B cell (primary cell): ENCODE results near the gene KLHL22. TPM values are rescaled to one million over a fixed set of nuclear protein-coding genes. Genes with fewer than 3 reads are reported as not detected.

Experiments
- ATAC-seq: fragments of 200-7000 bp; cut with Tn5 transposase; one replicate; pipeline ENCODE4 v1.10.0; 2021; ENCODE audit warnings: low read depth, mild to moderate bottlenecking, moderate number of reproducible peaks, moderate library complexity
- CTCF ChIA-PET: fragments of 350-600 bp; sonication (Branson Sonifier 250); formaldehyde crosslinking; loops from one replicate; lab custom pipeline; 2021; ENCODE audit warnings: antibody characterized with exemption, inconsistent platforms; lab: Charles Lee
- POLR2A ChIA-PET: fragments of 350-600 bp; sonication (Branson Sonifier 250); formaldehyde crosslinking; loops from one replicate; lab custom pipeline; 2021; ENCODE audit warnings: antibody characterized with exemption; lab: Charles Lee
- DNase-seq: peaks from one replicate; pipeline ENCODE4 v3.0.0; 2013
- H2AFZ ChIP-seq: 2 replicates; pipeline ENCODE4 v1.6.1; 2012; ENCODE audit warnings: mild to moderate bottlenecking, low read depth, low read length; ENCODE audit not compliant: insufficient read depth, poor library complexity, severe bottlenecking
- H3K27ac ChIP-seq, 2 donors: 1 replicate in 1 of 2; 2 replicates in 1 of 2; pipeline ENCODE4 v1.5.1; 2012 to 2013; ENCODE audit warnings: low read length in 2 of 2, mild to moderate bottlenecking in 2 of 2, moderate library complexity in 1 of 2
- H3K27me3 ChIP-seq, 4 experiments: fragments of 200-600 bp in 1 of 4; sonication (generic) in 1 of 4; replicated peaks in 1 of 4; 1 replicate in 2 of 4; 2 replicates in 2 of 4; pipeline versions ENCODE4 v1.6.1 to v1.7.0; 2013 to 2016; ENCODE audit warnings: low read length in 3 of 4, mild to moderate bottlenecking in 2 of 4, mixed read lengths in 1 of 4, moderate library complexity in 1 of 4; ENCODE audit not compliant: insufficient read depth in 4 of 4, control insufficient read depth in 3 of 4; ENCODE audit errors: control extremely low read depth in 1 of 4
- H3K36me3 ChIP-seq, 2 experiments: replicated peaks in 1 of 2; 1 replicate in 1 of 2; 2 replicates in 1 of 2; pipeline versions ENCODE4 v1.6.1 to v1.7.1; 2013; ENCODE audit warnings: low read length in 1 of 2; ENCODE audit not compliant: insufficient read depth in 2 of 2, control insufficient read depth in 1 of 2; ENCODE audit errors: control extremely low read depth in 1 of 2, extremely low read depth in 1 of 2
- H3K4me1 ChIP-seq, 2 donors: fragments of 200-600 bp in 1 of 2; sonication (generic) in 1 of 2; 1 replicate in 1 of 2; 2 replicates in 1 of 2; pipeline versions ENCODE4 v1.5.1 to v1.6.1; 2013 to 2017; ENCODE audit warnings: low read length in 2 of 2; ENCODE audit not compliant: control insufficient read depth in 2 of 2, insufficient read depth in 2 of 2
- H3K4me2 ChIP-seq: replicated peaks from 2 replicates; pipeline ENCODE3; 2012; ENCODE audit warnings: mild to moderate bottlenecking, low read depth, low read length; ENCODE audit not compliant: poor library complexity, severe bottlenecking
- H3K4me3 ChIP-seq, 5 experiments: fragments of 200-600 bp in 1 of 5; sonication (generic) in 1 of 5; 1 replicate in 3 of 5; 2 replicates in 2 of 5; pipeline versions ENCODE4 v1.5.1 to v1.7.0; 2011 to 2016; ENCODE audit warnings: low read length in 4 of 5, mild to moderate bottlenecking in 4 of 5, low read depth in 2 of 5, control low read depth in 1 of 5, moderate library complexity in 1 of 5; ENCODE audit not compliant: insufficient read depth in 1 of 5; ENCODE audit errors: control extremely low read depth in 1 of 5, extremely low read depth in 1 of 5
- H3K79me2 ChIP-seq: fragments of 200-600 bp; sonication (generic); one replicate; pipeline ENCODE4 v1.6.0; 2016; ENCODE audit warnings: low read length; ENCODE audit not compliant: control insufficient read depth, insufficient read depth
- H3K9ac ChIP-seq: fragments of 200-600 bp; sonication (generic); 2 replicates; pipeline ENCODE4 v1.6.1; 2017; ENCODE audit warnings: mild to moderate bottlenecking, low read length, moderate library complexity
- H3K9me3 ChIP-seq, 3 donors: one replicate each; pipeline versions ENCODE4 v1.6.1 to v1.7.1; 2013; ENCODE audit warnings: low read length in 2 of 3; ENCODE audit not compliant: control insufficient read depth in 2 of 3, insufficient read depth in 1 of 3; ENCODE audit errors: control extremely low read depth in 1 of 3
- H4K20me1 ChIP-seq: 2 replicates; pipeline ENCODE4 v1.6.0; 2012; ENCODE audit warnings: mild to moderate bottlenecking, low read length; ENCODE audit not compliant: insufficient read depth, control insufficient read depth, poor library complexity, severe bottlenecking
- H3K27ac Mint-ChIP-seq: one replicate; pipeline ENCODE4 v1.8.0; 2021; ENCODE audit warnings: mixed read lengths
- H3K27me3 Mint-ChIP-seq: one replicate; pipeline ENCODE4 v1.8.0; 2021; ENCODE audit warnings: mixed read lengths
- H3K4me1 Mint-ChIP-seq: one replicate; pipeline ENCODE4 v1.8.0; 2021; ENCODE audit warnings: mixed read lengths
- H3K4me3 Mint-ChIP-seq: one replicate; pipeline ENCODE4 v1.8.0; 2021; ENCODE audit warnings: mixed read lengths
- H3K9me3 Mint-ChIP-seq: one replicate; pipeline ENCODE4 v1.8.0; 2022; ENCODE audit warnings: mixed read lengths; ENCODE audit not compliant: insufficient read depth
- EZH2 ChIP-seq: IDR thresholded peaks from 2 replicates; pipeline ENCODE4 v1.6.1; 2012; ENCODE audit warnings: borderline replicate concordance, low read depth, mild to moderate bottlenecking, moderate library complexity, low read length; ENCODE audit not compliant: insufficient read depth, poor library complexity, severe bottlenecking
- WGBS: methylation state at CpG from one replicate; pipeline ENCODE4 v1.1.5; 2013; ENCODE audit warnings: missing lambda C conversion rate; ENCODE audit not compliant: insufficient coverage; 5-methylcytosine and 5-hydroxymethylcytosine counted together
- intact Hi-C: fragments of 100-400 bp; cut with micrococcal nuclease; formaldehyde crosslinking; loops from one replicate; pipeline ENCODE4 v1.10.0; 2022
- polyA plus RNA-seq: library from polyadenylated mRNA; depleted of rRNA; stranded (reverse); fragments of >200 nt; gene quantifications from 2 replicates; pipeline ENCODE4 v1.2.3, GENCODE V29; 2012
- total RNA-seq, 2 donors: library from RNA; stranded (reverse); fragments of 120-200 nt in 1 of 2; gene quantifications; 1 replicate in 1 of 2; 2 replicates in 1 of 2; pipeline versions ENCODE4 v1.2.3 to v1.2.4, GENCODE V29; 2013 to 2022
- TF ChIP-seq, protein P1 (sequence below): fragments of 200-600 bp; IDR thresholded peaks from one replicate; pipeline ENCODE4 v1.8.0; 2022; ENCODE audit warnings: antibody characterized with exemption, mild to moderate bottlenecking

KLHL22 gene
- total and polyA plus RNA-seq, 2 donors (not counting 1 experiment from before 2014, with no cell fraction given): 37.0 to 45.6 TPM

DNA sequence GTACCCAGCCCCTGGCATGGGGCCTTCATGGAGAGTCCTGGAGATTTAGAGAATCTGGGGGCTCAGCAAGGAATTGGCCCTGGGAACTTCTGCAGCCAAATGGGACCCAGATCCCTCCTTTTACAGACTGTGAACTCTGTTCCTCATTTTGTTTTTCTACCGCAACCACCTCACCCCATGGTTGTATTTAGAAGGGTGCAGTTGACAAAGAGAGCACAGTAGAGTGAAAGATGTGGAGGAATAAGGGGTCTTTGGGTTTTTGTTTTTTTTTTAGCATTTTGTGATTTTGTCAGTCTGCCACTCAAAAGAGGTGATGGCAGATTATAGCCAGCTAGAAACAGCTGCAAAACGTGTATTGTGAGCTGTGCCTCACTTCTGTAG is 99.7 kb downstream of the KLHL22 start:
- no peaks in the 10 kb centered on the region for H3K27me3 Mint-ChIP-seq
- no peak overlapping the region for H3K27ac ChIP-seq
- ChIA-PET POLR2A (no interaction called here), CTCF (interaction anchor here (1.4 kb wide), 1 partner anchor 22 kb away, joined by 6 read pairs; no protein-coding TSS in a partner anchor)
- no peaks in the 10 kb centered on the region for H3K9me3 Mint-ChIP-seq
- TF ChIP-seq, protein P1, sequence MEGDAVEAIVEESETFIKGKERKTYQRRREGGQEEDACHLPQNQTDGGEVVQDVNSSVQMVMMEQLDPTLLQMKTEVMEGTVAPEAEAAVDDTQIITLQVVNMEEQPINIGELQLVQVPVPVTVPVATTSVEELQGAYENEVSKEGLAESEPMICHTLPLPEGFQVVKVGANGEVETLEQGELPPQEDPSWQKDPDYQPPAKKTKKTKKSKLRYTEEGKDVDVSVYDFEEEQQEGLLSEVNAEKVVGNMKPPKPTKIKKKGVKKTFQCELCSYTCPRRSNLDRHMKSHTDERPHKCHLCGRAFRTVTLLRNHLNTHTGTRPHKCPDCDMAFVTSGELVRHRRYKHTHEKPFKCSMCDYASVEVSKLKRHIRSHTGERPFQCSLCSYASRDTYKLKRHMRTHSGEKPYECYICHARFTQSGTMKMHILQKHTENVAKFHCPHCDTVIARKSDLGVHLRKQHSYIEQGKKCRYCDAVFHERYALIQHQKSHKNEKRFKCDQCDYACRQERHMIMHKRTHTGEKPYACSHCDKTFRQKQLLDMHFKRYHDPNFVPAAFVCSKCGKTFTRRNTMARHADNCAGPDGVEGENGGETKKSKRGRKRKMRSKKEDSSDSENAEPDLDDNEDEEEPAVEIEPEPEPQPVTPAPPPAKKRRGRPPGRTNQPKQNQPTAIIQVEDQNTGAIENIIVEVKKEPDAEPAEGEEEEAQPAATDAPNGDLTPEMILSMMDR: no peak
- TF ChIP-seq EZH2: no peak
- no peak overlapping the region for H3K4me2 ChIP-seq
- H3K36me3 ChIP-seq: peaks cover 0 to 2% of the 10 kb centered on the region in 2 experiments
- whole genome bisulfite sequencing: 17% methylated on average over 1 of the region's 2 CpGs
- peaks cover 25% of the 10 kb centered on the region for H3K79me2 ChIP-seq
- H3K27me3 ChIP-seq: no peaks in the 10 kb centered on the region
- H3K27ac Mint-ChIP-seq: no peak overlapping the region
- no peak overlapping the region for H2AFZ ChIP-seq
- H3K4me1 Mint-ChIP-seq: peaks cover 29% of the 10 kb centered on the region
- no peaks in the 10 kb centered on the region for H3K9me3 ChIP-seq
- H3K4me3 ChIP-seq: no peak overlapping the region
- H3K4me1 ChIP-seq: peaks cover 10 to 20% of the 10 kb centered on the region in 2 donors
- no peaks in the 10 kb centered on the region for H4K20me1 ChIP-seq
- ATAC-seq (no peak), DNase-seq (no peak)
- intact Hi-C loops: loop anchor here (2.0 kb wide), 1 partner anchor 67 kb away; no protein-coding TSS in a partner anchor
- H3K9ac ChIP-seq: no peak overlapping the region
- H3K4me3 Mint-ChIP-seq: peak overlapping the region; percentile 97

GRCh38 chr22:20395181-20395906 is 100.3 kb downstream of the KLHL22 start:
- Histone ChIP-seq H4K20me1 (no peaks in the 10 kb centered on the region), H3K27ac (no peak overlapping the region), H2AFZ (no peak overlapping the region), H3K4me3 (no peak overlapping the region), H3K36me3 (no peaks in the 10 kb centered on the region), H3K9me3 (no peaks in the 10 kb centered on the region), H3K4me1 (peaks cover 10 to 19% of the 10 kb centered on the region in 2 donors), H3K27me3 (no peaks in the 10 kb centered on the region), H3K4me2 (peak overlapping the region; percentile 89), H3K9ac (no peak overlapping the region), H3K79me2 (peaks cover 19% of the 10 kb centered on the region)
- no peaks in the 10 kb centered on the region for H3K27me3 Mint-ChIP-seq
- peaks cover 29% of the 10 kb centered on the region for H3K4me1 Mint-ChIP-seq
- TF ChIP-seq, protein P1: no peak
- DNase-seq: no peak
- no peak for ATAC-seq
- peak overlapping the region; percentile 70 for H3K27ac Mint-ChIP-seq
- H3K4me3 Mint-ChIP-seq: peak overlapping the region; percentile 97
- no peaks in the 10 kb centered on the region for H3K9me3 Mint-ChIP-seq
- intact Hi-C loops: loop anchor here (2.0 kb wide), 1 partner anchor 67 kb away; no protein-coding TSS in a partner anchor
- 90% methylated on average over 19 of the region's 20 CpGs for WGBS
- POLR2A ChIA-PET: no interaction called here
- CTCF ChIA-PET: interaction anchor here (1.4 kb wide), 1 partner anchor 23 kb away, joined by 6 read pairs; no protein-coding TSS in a partner anchor
